NCI-H2107 (cell line): ENCODE results near the gene SNX11.
A peak's percentile ranks its signal among the peaks of the same experiment; 100 is the strongest.

Source experiments
- DNase-seq: peaks from one replicate; lab custom pipeline; 2025; lab: John Stamatoyannopoulos, UW

SNX11 gene

DNA sequence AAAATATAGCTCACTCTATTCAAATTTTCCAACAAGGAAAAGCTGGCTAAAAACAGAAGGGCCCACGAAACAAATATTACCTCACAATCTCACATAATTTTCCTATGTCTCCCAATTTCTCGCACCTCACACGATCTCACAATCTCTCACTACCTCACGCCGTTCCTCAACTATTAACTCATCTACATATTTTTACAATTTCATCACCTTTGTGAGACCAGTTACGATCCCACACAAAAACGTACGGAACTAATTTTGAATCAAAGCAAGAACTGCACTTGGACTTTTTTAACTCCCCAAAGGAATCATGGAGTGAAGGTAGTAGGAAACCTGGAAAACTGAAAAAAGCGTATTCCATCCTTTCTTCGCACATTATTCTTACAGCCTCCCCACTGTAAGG lies 7.4 kb upstream of the SNX11 start:
- no peak for DNase-seq

DNA sequence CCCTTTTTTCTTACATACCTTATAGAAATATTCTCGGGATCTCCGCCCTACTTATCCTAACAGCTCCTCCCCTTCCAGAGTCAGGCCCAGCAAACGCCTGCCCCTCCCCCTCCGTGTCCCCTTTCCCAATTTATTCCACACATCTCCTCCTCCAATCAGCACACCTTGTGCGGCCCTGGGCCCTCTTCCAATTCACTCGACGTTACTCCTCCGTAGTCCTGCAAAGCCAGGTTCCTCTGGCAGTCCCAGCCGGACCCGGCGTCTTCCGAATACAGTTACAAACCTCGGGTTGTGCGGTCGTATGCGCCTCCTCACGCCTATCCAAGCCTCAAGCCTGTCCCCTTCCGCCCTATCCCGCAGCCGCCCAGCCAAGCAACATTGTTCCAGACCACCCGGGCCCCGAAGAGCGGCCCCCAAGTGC lies 7.0 kb upstream of the SNX11 start:
- DNase-seq: no peak

DNA sequence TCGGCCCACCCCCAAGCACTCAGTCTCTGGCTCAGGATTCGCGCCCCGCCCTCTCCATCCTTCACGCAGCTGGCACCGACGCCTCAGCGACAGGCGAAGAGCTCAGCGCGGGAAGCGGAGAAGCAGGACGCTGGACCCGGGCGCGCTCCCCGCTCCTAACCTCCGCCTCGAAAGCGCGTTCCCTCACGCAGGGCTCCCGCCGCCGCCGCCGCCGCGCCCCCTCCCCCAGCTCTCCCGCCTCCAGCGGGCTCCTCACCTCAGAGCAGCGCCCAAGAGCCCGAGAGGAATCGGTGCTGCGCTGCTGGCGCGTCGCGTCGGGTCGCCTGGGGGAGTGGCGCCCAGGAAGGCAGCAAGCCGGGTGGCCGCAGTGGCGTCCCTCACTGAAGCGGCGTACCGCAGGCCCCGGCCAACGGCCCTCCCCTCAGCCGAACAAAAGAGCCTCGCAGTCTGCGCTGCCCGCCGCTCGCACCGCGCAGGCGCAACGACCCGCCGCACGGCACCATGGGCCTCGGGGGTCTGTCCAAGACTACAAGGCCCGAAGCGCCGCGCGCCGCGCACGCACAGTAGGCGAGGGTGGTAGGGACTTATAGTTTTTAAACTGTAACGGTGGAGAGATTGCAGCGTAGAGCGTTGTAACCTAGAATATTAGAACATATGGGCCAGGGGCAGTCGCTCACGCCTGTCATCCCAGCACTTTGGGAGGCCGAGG lies 6.4 kb upstream of the SNX11 start, which contains the start of gene CBX1:
CBX1 (minus strand) TSS at position 467 of the 709 bp plus-strand sequence. CDS start 24,474 bp downstream, outside the sequence.
- DNase-seq: peak; percentile 91

DNA sequence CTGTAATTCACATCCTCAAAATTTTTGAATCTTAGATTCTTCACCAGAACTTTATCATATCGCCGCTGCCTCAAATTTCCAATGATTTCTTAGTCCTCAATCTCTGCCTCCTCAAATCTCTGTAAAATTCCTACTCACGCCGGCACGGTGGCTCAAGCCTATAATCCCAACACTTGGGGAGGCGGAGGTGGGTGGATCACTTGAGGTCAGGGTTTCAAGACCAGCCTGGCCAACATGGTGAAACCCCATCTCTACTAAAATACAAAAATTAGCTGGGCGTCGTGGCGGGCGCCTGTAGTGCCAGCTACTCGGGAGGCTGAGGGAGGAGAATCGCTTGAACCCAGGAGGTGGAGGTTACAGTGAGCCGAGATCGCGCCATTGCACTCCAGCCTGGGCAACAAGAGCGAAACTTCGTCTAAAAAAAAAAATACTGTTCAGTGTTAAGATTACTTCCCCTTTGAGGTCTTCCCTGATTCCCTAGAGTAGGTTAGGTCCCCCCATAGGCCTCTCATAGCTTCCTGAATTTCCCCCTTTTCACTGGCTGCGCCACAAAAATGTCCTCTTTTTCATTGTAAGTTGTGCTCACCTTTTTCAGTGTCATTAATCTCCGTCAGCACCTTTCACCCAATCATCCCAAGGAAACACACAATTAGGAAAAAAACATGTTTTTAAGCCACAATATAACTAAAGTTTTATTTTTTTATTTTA lies 5.4 kb upstream of the SNX11 start:
- no peak for DNase-seq

DNA sequence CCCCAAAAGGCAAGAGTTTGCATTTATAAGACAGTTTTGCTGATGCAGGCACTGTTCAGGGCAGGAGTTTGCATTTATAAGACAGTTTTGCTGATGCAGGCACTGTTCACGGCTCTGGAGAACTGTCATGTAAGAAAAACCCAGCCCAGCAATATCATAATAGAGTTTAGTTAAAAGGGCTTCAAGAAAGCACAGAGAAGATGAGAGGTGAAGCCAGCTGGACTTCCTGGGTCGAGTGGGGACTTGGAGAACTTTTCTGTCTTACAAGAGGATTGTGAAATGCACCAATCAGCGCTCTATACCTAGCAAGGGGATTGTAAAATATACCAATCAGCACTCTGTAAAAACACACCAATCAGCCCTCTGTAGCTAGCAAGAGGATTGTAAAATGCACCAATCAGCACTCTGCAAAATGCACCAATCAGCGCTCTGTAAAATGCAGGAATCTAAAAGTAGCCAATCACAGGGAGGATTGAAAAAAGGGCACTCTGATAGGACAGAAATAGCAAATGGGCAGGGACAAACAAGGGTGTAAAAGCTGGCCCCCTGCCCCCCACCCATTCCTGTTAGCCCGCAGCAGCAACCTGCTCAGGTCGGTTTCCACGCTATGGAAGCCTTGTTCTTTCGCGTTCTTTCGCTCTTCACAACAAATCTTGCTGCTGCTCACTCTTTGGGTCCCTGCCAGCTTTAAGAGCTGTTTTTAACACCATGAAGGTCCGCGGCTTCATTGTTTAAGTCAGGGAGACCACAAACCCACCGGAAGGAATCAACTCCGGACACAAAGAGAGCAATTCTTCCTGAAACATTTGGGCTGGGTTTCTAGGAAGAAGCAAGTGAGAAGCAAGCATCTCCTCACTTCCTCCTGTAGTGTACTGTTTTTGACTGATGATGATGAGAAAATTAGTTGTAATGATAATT lies 4.5 kb upstream of the SNX11 start:
- DNase-seq: no peak

DNA sequence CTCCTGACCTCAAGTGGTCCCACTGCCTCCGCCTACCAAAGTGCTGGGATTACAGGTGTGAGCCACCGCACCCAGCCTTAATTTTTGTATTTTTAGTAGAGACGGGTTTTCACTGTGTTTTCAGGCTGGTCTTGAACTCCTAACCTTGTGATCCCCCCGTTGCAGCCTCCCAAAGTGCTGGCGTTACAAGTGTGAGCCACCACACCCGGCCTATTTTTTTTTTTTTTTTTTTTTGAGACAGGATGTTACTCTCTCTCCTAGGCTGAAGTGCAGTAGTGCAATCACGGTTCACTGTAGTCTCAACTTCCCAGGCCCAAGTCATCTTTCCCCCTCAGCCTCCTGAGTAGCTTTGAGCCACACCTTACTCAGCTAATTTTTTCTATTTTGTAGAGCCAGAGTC lies 3.1 kb upstream of the SNX11 start:
- DNase-seq: no peak

DNA sequence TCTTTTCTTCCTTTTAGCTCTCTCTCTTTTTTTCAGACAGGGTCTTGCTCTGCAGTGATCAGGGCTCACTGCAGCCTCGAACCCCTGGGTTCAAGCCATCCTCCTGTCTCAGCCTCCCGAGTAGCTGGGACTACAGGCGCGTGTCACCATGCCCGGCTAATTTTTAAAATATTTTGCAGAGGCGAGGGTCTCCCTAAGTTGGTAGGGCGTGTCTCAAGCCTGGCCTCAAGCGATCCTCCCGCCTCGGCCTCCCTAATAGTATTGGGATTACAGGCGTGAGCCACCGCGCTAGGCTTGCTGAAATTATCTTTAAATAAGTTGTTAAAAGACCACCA lies 797 bp upstream of the SNX11 start:
- DNase-seq: no peak

DNA sequence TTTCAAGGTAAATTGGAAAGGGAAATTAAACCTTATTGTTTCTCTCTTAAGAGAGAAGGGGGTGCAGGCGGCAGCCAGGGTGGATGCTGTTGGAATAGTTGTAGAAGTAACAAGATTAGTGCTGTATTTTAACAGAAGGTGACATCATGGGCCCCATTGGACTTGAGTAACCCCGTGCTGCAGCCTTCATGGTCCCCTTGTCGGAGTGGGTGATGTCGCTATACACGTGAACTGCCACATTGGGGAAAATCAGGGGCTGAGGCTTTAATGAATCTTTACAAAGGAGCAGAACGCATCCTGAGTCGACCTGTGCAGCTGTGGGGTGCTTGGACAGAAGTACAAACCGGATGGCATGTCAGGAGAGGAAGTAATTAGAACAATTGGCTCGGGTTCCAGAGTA lies 3.2 kb downstream of the SNX11 start:
- no peak for DNase-seq

DNA sequence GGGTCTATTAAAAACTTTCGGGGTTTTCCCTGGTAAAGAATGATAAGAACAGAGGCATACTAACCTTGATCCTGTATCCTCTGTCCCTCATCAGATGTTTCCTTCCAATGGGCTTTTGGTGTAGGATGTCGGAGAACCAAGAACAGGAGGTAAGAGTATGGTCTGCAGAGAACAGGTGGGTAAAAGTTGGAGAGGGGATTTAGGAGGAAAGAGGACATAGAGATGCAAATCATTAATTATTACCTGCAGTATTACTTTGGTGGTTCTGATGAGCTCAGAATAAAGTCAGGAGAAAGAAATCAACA lies 4.3 kb downstream of the SNX11 start:
- DNase-seq: no peak

DNA sequence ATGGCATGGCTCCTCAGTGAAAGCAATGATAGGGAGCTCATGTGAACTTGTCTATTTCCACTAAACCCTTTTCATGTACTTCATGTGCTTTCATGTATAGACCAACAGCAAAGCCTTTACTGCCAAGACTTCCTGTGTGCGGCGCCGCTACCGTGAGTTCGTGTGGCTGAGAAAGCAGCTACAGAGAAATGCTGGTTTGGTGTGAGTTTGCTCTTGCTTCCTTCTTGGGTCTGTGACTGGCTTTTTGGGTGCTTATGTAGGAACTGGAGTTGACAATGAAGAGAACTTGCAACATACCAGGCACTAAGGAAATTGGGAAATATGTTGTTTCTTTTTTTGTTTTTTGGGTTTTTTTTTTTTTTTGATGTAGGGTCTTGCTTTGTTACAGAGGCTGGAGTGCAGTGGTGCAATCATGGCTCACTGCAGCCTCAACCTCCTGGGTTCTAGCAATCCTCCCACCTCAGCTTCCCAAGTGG lies 5.7 kb downstream of the SNX11 start:
- DNase-seq: no peak

DNA sequence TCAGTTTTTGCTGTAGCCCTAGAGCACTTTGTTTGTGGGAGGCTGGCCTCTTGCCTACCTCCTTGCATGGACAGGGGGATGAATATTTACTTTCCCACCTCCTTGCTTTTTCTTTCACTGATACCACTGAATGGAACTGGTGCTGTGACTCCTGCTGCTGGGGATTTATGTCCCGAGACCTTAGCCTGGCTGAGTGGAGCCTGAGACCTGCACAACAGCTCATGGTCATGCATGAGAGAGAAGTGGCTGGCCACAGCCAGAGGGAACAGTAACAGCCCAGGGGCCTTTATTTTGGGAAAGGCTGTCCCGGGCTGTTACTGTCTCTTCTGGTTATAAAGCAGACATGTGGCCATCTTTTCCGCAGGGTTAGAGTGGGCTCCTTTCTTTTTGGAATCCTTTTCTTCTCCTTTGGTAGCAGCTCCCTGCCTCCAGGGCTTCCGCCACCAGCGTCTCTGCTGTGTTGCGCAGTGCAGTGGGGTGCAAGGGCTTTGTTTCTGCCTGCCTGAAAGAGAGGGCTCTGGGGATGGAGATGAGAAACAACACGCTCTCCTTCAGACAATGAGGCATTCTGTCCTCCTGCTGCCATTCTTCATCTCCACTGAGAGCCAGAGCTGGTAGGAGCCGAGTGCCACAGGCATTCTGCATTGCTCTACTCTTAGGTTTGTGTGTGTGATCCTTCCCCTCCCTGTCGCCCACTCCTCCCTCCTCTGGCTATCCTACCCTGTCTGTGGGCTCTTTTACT lies 14.5 kb downstream of the SNX11 start:
- DNase-seq: no peak

DNA sequence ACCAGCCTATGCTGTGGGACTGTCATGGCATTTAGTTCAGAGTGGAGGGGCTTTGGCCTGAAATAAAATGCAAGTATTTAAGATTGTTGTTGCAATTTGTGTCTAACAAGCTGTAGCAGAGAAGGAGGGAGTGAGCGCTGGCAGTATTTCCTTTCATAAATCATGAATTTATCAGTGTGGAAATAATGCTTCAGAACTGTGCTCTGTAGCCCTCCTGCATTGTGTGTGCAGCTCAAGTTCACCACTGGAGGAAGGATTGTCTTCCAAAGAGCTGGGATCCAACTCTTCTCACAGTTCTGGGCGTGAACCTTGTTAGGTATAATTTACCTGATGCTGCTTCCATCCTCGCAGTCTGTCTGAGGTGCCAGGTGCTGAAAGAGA lies 15.1 kb downstream of the SNX11 start:
- no peak for DNase-seq

DNA sequence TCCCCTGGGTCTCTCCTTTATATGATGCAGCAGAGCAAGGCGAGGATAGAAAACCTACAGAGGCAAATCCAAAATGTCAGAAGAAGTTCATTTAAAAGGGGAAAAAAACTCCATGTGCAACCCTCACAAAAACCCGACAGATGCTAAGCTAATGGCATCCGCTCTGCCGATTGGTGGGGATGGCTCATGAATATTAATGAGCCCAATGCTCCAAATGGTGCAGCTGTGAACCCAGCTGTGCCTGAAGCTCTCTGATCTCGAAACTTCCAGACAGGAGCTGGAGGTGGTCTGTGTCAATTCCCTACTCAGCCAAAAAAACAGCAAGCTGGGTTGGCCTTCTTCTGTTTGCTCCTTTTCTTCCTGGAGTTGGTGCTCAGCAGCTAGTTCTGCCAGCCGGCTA lies 15.5 kb downstream of the SNX11 start:
- DNase-seq: no peak

DNA sequence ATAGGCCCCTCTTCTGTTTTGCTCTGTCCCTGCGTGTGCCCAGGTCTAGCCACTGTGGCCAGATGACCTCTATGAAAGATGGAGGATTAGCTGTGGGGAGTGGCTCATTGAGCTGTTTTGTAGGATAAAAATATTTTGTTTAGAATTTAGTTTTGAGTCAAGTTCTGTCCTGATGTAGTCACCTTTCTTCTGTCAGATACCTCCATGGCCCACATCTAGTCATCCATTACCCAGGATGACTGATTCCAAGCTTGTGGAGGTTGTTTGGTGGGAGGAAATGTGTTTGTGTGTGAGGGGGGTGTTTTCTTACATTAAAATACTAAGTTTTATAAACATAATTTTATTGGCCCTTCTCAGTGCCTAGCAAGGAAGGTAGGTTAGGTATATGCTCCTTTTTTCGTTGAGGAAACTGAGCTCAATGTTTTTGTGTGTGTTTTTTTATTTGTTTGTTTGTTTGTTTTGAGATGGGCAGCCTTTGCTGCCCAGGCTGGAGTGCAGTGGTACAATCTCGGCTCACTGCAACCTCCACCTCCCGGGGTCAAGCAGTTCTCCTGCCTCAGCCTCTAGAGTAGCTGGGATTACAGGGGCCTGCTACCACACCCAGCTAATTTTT lies 16.3 kb downstream of the SNX11 start:
- no peak for DNase-seq

DNA sequence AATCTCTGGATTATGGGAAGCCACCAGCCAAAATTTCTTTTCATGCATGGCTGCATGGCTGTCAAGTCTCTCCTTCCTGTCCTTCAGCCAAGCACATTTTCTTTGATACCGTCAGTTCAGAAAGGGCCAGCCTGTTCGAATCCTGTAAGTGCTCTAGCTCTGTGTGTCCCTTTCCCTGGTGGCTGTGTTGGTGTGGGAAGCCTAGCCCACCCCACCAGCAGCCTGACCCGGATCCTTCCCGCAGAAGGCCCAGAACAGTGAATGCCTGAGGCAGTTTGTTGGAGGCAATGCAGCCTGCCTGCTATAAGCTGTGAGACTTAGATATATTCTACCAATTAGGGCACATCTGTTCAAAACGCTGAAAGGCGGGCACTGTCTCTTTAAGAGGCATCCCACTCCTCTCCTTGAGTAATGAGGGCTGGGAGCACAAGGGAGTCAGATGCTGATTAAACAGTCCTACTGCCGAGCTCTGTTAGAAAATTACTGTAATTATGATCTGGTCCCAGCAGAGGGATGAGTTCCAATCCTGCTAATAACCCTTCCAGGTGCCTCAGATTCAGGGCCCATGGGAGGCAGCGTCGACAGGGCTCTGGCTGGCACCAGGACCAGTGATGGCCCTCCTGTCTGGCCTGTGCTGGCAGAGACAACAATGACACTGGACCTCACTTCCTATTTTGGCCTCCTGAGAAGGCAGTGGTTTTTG lies 18.4 kb downstream of the SNX11 start:
- DNase-seq: no peak

DNA sequence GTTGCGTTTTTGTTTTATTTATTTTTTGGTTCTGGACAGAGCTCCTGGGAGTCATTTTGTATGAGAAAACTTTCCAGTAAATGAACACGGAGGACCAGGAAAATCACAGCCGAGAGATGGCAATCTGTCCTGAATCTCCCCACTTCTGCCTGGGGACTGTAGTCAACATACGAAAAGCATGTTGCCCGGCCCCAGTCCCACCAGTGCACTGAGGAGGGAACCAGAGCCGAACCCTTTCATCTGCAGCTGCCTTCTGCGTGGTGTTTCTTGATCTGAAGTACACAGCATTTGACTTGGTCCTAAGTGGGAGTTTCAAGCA lies 18.9 kb downstream of the SNX11 start:
- DNase-seq: no peak

DNA sequence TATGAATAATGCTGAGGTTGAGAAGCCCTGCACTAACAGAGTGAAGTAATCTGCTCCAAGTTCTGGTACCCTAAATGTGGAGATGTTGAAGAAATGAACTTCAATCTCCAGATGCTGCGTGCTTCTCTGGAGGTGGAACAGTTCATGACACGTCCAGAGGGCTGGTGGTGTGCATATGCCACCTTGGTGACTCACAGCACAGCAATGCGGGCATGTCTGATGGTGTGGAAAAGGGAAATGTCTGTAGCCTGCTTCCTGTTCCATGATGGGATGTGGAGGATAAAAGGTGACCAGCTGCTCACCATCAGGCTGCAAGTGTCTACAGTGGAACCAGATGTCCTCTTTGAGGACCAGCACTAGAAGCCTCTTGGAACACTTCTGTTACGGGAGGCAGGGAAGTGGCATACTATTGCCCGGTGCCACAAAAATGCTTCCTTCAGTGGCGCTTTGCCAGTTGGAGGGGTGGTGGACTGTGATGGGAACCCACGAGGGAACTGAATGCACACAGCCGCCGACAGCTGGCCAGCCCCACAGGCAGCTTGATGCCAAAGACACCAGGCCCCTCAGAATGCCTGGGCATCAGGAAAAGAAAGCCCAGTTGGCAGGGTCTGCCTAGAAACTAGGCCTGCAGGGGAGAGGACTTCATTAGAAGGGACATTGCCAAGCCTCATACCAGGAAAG lies 19.9 kb downstream of the SNX11 start:
- no peak for DNase-seq

DNA sequence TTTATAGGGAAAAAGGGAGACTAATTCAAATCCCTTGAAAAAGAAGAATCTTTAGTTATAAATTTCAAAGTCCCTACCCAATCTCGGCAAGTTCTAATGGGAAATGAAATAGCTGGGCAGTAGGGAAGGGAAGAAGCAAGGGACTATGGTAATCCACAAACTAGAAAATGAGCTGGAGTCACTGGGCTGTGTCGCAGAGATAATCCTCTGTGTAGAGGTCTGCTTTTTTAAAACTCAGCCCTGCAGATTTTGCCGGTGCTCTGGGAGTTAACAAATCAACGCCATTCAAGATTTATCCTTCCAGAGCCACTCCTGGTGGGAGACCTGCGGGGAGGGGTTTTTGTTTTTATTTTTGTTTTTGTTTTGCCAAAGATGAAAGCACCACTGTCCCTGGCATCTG lies 20.8 kb downstream of the SNX11 start:
- no peak for DNase-seq

DNA sequence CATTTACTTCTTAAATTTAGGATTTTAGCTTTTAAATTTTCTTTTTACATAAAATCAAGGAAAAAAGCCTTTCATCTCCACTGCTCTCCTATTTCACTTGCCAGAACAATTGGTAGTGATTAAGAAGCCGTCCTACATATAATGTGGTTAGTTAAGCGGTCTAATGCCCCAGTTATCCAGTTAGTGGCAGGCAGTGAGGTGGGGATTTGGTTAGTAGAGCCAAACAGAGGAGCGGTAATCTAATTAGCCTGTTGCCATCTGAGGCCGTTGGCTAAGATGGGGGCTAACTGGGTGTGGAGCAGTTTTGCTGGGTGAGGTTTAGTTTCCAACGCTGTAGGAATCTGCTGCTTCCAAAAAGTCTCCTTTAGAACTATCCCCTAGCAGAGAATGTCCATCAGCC lies 22.4 kb downstream of the SNX11 start:
- no peak for DNase-seq

DNA sequence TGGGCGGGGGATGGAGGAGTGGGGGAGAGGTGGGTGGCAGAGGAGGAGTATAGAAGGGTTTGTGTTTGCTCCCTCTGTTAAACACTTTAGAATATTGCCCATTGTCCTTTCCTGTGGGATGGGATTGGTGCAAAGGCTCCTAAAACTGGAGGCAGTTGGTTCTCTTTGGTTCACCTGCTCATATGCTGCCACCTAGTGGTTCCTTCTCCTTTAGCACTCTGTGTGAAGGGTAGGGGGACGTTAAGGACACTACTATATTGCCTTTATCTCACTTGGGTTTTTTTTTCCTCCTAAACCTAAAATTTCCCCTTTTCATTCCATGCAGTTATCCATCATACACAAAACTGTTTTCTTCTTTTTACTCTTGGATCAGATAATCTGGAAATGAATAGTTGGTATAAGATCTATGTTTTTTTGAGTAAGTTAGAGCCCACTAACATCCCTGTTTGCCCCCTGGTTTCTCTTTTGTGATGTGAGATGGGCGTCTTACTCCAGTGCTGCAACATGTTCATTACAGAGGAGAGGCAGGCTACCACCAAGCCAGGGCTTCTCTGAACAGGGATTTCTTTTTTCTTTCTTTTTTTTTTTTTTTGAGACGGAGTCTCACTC lies 23.8 kb downstream of the SNX11 start:
- peak; percentile 60 for DNase-seq
